Measurements from ENCODE around the gene SULT6B1.

SULT6B1 gene

DNA sequence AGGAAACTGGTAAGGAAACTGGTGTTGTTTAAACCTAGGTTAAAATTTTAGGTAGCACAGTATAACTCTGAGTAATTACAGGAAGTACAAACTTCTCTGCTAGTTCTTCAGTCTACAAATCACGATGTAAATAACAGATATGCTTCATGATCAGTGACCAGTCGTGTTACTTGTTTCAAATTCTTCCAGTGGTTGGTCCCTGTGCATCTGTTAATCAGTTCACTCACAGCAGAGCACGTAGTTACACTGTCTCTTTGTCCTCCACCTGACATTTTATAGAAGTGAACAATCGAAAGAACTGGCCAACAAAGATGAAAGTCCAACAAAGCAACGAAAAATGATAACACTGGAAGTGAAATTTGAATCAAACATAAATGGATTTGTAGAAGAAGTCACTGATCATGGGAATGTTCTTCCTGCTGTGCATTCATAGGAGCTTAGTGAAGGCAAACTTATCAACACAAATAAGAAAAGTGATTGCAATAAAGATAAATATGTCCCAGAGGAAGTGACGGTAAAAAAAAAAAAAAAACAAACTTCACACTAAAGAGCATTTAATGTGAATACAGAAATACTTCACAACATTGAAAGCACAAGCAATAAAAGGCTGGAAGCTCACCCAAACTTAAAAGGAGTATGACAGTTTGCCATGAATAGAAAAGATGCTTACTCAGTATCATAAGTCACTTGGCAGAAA lies 38.7 kb downstream of the SULT6B1 start:
- DNase-seq (ENCODE audit: low read depth) = no peak

DNA sequence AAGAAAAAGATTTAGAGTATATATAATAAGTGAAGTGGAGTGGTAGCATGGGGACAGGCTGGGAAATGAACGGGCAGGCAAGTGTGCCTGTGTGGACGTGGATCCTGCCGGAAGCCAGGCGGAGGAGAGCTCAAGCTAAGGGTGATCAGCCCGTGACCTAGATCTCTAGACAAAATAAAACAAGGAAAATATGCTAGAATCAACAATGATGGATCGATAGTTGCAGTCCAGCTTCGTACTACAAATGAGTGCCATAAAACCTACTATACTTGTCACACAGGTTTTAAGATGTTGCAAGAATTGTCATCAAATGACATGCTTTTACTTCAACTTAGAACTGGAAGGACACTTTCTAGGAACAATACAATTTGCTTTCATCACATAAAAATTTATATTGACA lies 40.1 kb downstream of the SULT6B1 start:
- no peak for DNase-seq (ENCODE audit: low read depth)

DNA sequence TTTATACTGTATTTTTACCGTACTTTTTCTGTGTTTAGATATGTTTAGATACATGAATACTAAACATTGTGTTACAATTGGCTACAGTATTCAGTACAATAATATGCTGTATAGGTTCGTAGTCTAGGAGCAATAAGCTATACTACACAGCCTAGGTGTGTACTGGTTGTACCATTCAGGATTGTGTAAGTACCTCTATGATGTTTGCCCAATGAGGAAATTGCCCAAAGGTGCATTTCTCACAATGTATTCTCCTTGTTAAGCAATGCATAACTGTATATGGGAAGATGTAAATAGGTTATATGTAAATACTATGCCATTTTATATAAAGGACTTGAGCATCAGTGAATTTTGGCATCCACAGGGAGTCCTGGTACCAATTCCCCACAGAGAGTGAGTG lies 42.4 kb downstream of the SULT6B1 start:
- DNase-seq (ENCODE audit: low read depth) = no peak

DNA sequence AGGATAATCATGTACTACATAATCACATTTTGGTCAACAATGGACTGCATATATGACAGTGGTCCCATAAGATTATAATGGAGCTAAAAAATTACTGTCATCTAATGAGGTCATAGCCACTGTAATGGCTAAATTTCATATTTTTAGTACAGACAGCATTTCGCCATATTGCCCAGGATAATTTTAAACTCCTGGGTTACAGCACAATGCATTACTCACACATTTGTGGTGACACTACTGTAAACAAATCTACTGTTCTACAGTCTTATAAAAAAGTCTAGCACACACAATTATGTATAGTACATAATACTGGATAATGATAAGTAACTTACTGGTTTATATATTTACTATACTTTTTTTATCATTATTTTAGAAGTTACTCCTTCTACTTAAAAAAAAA lies 44.5 kb downstream of the SULT6B1 start:
- DNase-seq (ENCODE audit: low read depth) = no peak

DNA sequence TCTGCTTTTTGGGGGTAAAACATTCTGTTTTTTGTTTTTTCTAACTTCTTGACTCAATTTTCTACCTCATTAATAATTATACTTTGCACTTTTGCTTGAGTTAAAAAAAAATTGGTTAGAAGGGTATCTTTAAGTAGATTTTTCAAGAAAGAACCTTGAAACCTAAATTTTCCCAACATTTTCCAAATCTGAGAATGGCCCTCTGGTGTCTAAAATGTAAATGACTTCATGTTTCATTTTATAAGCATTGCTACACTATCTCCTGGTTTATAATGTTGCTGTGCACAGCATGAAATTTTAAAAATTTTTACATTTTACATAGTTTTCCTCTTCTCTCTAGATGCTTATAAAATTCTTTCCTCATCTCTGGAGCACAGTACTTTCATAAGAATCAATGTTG lies 45.9 kb downstream of the SULT6B1 start:
- no peak for DNase-seq (ENCODE audit: low read depth)

DNA sequence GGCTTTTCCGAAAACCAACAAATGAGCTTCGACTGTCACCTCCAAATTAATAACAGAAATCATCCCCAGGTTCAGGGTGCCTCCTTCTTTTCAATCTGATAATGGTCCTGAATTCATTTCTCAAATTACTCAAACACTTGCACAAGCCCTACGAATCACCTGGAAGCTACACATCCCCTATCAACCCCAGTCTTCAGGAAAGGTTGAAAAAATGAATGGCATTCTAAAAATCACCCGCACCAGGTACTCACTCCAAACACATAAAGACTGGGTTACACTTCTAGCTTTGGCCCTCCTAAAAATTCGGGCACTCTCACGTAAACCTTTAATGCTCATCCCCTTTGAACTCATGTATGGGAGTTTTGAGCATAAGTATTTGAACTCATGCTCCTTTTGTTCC lies 55.6 kb downstream of the SULT6B1 start:
- no peak for DNase-seq (ENCODE audit: low read depth)

DNA sequence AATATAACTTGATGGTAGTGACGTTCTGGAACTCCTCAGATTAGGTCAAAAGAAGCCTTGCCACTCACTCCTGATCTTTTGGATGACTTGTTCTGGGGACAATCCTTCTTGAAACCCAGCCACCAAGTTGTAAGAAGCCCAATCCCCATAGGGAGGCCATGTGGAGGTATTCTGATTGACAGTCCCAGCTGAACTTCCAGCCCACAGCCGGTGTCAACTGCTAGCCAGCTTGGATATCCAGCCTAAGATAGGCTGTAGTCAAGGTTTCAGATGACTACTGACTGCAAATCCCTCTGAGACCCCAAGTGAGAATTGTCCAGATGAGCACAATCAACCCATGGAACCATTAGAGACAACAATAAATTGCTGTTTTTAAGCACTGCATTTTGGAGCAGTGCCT lies 63.1 kb downstream of the SULT6B1 start:
- no peak for DNase-seq (ENCODE audit: low read depth)

DNA sequence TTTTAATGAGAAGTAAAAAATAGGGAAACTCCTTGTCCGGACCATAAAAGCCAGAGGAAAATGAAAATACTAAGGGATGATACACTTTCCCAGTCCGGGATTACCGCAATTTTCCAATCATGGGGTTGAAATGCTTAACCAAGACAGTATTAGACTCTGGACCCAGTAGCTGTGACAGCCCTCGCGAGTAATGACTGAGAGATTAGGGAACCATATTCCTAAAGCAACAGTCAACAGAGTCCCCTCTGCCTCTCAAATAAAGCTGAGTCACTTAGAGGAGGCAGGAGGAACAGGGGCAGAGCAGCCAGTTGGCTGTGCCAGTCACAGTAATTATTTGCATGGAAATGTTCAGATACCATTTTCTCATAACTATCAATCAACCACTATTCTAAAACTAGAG lies 69.3 kb downstream of the SULT6B1 start:
- no peak for DNase-seq (ENCODE audit: low read depth)

Data from stimulated activated CD8-positive, alpha-beta memory T cell treated with anti-CD3 and anti-CD28 coated beads, Interleukin-12 subunit alpha, Interleukin-12 subunit beta, amount 100 ng/mL, for 4 hours (primary cell).